Transverse colon (tissue), 3 donors: ENCODE results near the gene LMO2.

Experiments
- EP300 ChIP-seq: sonication (generic); formaldehyde crosslinking; IDR thresholded peaks from one replicate; pipeline ENCODE4 v1.6.1; 2017; ENCODE audit warnings: antibody characterized with exemption, low read depth
- POLR2A ChIP-seq: fragments of 450-650 bp; IDR thresholded peaks from one replicate; pipeline ENCODE4 v1.6.1; 2016; ENCODE audit warnings: antibody characterized with exemption, mild to moderate bottlenecking, moderate library complexity
- TF ChIP-seq, protein P1 (sequence below), 5 experiments: fragments of 200-600 bp in 3 of 5; fragments of 450-650 bp in 2 of 5; sonication (generic) in 3 of 5; IDR thresholded peaks; 1 replicate in 2 of 5; 2 replicates in 3 of 5; pipeline ENCODE4 v1.5.1; 2016 to 2017; ENCODE audit warnings: antibody characterized with exemption in 5 of 5, inconsistent platforms in 3 of 5, mild to moderate bottlenecking in 2 of 5, moderate library complexity in 1 of 5

GRCh38 chr11:33855500-33855899, 36.4 kb downstream of the LMO2 start:
- TF ChIP-seq, protein P1, sequence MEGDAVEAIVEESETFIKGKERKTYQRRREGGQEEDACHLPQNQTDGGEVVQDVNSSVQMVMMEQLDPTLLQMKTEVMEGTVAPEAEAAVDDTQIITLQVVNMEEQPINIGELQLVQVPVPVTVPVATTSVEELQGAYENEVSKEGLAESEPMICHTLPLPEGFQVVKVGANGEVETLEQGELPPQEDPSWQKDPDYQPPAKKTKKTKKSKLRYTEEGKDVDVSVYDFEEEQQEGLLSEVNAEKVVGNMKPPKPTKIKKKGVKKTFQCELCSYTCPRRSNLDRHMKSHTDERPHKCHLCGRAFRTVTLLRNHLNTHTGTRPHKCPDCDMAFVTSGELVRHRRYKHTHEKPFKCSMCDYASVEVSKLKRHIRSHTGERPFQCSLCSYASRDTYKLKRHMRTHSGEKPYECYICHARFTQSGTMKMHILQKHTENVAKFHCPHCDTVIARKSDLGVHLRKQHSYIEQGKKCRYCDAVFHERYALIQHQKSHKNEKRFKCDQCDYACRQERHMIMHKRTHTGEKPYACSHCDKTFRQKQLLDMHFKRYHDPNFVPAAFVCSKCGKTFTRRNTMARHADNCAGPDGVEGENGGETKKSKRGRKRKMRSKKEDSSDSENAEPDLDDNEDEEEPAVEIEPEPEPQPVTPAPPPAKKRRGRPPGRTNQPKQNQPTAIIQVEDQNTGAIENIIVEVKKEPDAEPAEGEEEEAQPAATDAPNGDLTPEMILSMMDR (IDR thresholded peaks at IDR 0.05), result no peak
- TF ChIP-seq POLR2A (no peak), EP300 (no peak)
